Hepatocyte (in vitro differentiated cells): ENCODE results near the gene ARHGEF38.

Source experiments
- EZH2 ChIP-seq: fragments of 200-600 bp; sonication (generic); IDR thresholded peaks from 2 replicates; pipeline ENCODE4 v1.6.1; 2016; ENCODE audit warnings: antibody characterized with exemption, mild to moderate bottlenecking, borderline replicate concordance
- TF ChIP-seq, protein P1 (sequence below): fragments of 200-600 bp; sonication (generic); IDR thresholded peaks from 2 replicates; pipeline ENCODE4 v1.5.1; 2016; ENCODE audit warnings: antibody characterized with exemption, mild to moderate bottlenecking; ENCODE audit not compliant: poor library complexity

DNA sequence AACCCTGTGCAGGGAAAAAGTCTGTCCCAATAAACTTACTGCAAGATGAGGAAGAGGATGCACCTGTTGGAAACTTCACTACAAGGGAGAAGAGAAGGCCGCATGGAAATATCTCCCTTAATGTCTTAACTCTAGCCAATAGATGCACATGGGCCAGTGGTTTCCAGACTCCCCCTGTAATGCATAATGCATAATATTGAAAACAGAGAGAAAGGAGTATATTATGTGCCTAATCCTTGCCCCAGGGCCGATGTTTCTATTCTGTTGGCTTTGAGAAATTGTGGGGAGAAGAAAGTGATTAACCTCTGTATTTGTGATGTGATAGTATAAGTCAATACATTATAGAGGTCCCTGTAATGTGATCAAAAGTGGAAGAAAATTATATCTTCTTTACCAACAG lies 118.9 kb downstream of the ARHGEF38 start:
- TF ChIP-seq, protein P1, sequence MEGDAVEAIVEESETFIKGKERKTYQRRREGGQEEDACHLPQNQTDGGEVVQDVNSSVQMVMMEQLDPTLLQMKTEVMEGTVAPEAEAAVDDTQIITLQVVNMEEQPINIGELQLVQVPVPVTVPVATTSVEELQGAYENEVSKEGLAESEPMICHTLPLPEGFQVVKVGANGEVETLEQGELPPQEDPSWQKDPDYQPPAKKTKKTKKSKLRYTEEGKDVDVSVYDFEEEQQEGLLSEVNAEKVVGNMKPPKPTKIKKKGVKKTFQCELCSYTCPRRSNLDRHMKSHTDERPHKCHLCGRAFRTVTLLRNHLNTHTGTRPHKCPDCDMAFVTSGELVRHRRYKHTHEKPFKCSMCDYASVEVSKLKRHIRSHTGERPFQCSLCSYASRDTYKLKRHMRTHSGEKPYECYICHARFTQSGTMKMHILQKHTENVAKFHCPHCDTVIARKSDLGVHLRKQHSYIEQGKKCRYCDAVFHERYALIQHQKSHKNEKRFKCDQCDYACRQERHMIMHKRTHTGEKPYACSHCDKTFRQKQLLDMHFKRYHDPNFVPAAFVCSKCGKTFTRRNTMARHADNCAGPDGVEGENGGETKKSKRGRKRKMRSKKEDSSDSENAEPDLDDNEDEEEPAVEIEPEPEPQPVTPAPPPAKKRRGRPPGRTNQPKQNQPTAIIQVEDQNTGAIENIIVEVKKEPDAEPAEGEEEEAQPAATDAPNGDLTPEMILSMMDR: no peak
- TF ChIP-seq EZH2: no peak
